GM23338 (cell line): ENCODE data around the gene SLC26A11. TPM values are rescaled to one million over a fixed set of nuclear protein-coding genes. Genes with fewer than 3 reads are reported as not detected.

ENCODE experiments used
- ATAC-seq: fragments of 200-7000 bp; cut with Tn5 transposase; 3 replicates; pipeline ENCODE4 v1.9.1; 2020
- DNase-seq: peaks from one replicate; pipeline ENCODE4 v3.0.0-alpha.2; 2015; ENCODE audit warnings: low spot score
- H2AFZ ChIP-seq: fragments of 200-600 bp; sonication (generic); 2 replicates; pipeline ENCODE4 v1.8.0; 2016; ENCODE audit warnings: antibody characterized with exemption, mild to moderate bottlenecking, moderate library complexity
- H3F3A ChIP-seq: fragments of 200-600 bp; sonication (generic); replicated peaks from 2 replicates; pipeline ENCODE4 v1.8.0; 2017; ENCODE audit warnings: antibody characterized with exemption, mixed run types, low read depth
- H3K27ac ChIP-seq: fragments of 200-600 bp; sonication (generic); 2 replicates; pipeline ENCODE4 v1.6.1; 2016; ENCODE audit warnings: low read depth
- H3K27me3 ChIP-seq: fragments of 200-600 bp; sonication (generic); 2 replicates; pipeline ENCODE4 v1.8.0; 2016; ENCODE audit warnings: mild to moderate bottlenecking, mixed run types, moderate library complexity; ENCODE audit not compliant: insufficient read depth
- H3K36me3 ChIP-seq: fragments of 200-600 bp; sonication (generic); 2 replicates; pipeline ENCODE4 v1.8.0; 2016; ENCODE audit warnings: mild to moderate bottlenecking; ENCODE audit not compliant: insufficient read depth
- H3K4me1 ChIP-seq: fragments of 200-600 bp; sonication (generic); 2 replicates; pipeline ENCODE4 v1.8.0; 2016; ENCODE audit warnings: mild to moderate bottlenecking, moderate library complexity; ENCODE audit not compliant: insufficient read depth
- H3K4me2 ChIP-seq: fragments of 200-600 bp; sonication (generic); 2 replicates; pipeline ENCODE4 v1.7.1; 2017; ENCODE audit warnings: mixed run types
- H3K4me3 ChIP-seq: fragments of 200-600 bp; sonication (generic); 2 replicates; pipeline ENCODE4 v1.6.1; 2016; ENCODE audit warnings: mixed run types
- H3K79me2 ChIP-seq: fragments of 200-600 bp; sonication (generic); replicated peaks from 2 replicates; pipeline ENCODE4 v1.8.0; 2017; ENCODE audit warnings: mild to moderate bottlenecking; ENCODE audit not compliant: insufficient read depth
- H3K9me2 ChIP-seq: fragments of 200-600 bp; sonication (generic); 2 replicates; pipeline ENCODE4 v1.8.0; 2017; ENCODE audit not compliant: insufficient read depth
- H4K20me1 ChIP-seq: fragments of 200-600 bp; sonication (generic); replicated peaks from 2 replicates; pipeline ENCODE4 v1.8.0; 2017; ENCODE audit warnings: mild to moderate bottlenecking; ENCODE audit not compliant: insufficient read depth
- H3K27ac Mint-ChIP-seq: 2 replicates; pipeline ENCODE4 v1.8.0; 2020; ENCODE audit warnings: inconsistent platforms, mild to moderate bottlenecking, moderate library complexity, mixed read lengths
- H3K27me3 Mint-ChIP-seq: 3 replicates; pipeline ENCODE4 v1.8.0; 2022; ENCODE audit warnings: low read depth, mild to moderate bottlenecking, moderate library complexity, mixed read lengths, inconsistent platforms; ENCODE audit not compliant: insufficient read depth, poor library complexity
- H3K36me3 Mint-ChIP-seq: 3 replicates; pipeline ENCODE4 v1.8.0; 2021; ENCODE audit warnings: low read depth, mild to moderate bottlenecking, inconsistent platforms, moderate library complexity, mixed read lengths
- H3K4me1 Mint-ChIP-seq: 3 replicates; pipeline ENCODE4 v1.8.0; 2020; ENCODE audit warnings: mild to moderate bottlenecking, inconsistent platforms, mixed read lengths
- H3K4me3 Mint-ChIP-seq: 3 replicates; pipeline ENCODE4 v1.8.0; 2021; ENCODE audit warnings: moderate library complexity, mild to moderate bottlenecking, inconsistent platforms, mixed read lengths
- H3K9me3 Mint-ChIP-seq: 3 replicates; pipeline ENCODE4 v1.8.0; 2020; ENCODE audit warnings: moderate library complexity, mild to moderate bottlenecking, inconsistent platforms, mixed read lengths
- CTCF ChIP-seq, 2 experiments: fragments of 200-600 bp in 1 of 2; sonication (generic) in 1 of 2; conservative IDR thresholded peaks; 2 replicates each; pipeline versions ENCODE4 v1.5.1 to v1.6.1; 2016 to 2017; ENCODE audit warnings: antibody characterized with exemption in 2 of 2, low read depth in 2 of 2, mild to moderate bottlenecking in 2 of 2, moderate library complexity in 1 of 2
- ETS1 ChIP-seq: IDR thresholded peaks from 2 replicates; pipeline ENCODE4 v1.6.1; 2016; ENCODE audit warnings: antibody characterized with exemption
- EZH2 ChIP-seq: fragments of 200-600 bp; sonication (generic); IDR thresholded peaks from one replicate; pipeline ENCODE4 v1.8.0; 2017; ENCODE audit warnings: antibody characterized with exemption, mild to moderate bottlenecking, low read depth; ENCODE audit not compliant: unreplicated experiment
- EZH2phosphoT487 ChIP-seq: fragments of 200-600 bp; sonication (generic); IDR thresholded peaks from one replicate; pipeline ENCODE4 v1.8.1; 2018; ENCODE audit warnings: antibody characterized with exemption; ENCODE audit not compliant: unreplicated experiment
- JUNB ChIP-seq: IDR thresholded peaks from one replicate; pipeline ENCODE4 v1.6.1; 2016; ENCODE audit warnings: antibody characterized with exemption; ENCODE audit not compliant: unreplicated experiment
- NANOG ChIP-seq: IDR thresholded peaks from 2 replicates; pipeline ENCODE4 v1.6.1; 2016; ENCODE audit warnings: antibody characterized with exemption, borderline replicate concordance
- POLR2AphosphoS5 ChIP-seq: IDR thresholded peaks from 2 replicates; pipeline ENCODE4 v1.6.1; 2016; ENCODE audit warnings: antibody characterized with exemption, low read depth
- REST ChIP-seq: IDR thresholded peaks from one replicate; pipeline ENCODE4 v1.6.1; 2018; ENCODE audit warnings: antibody characterized with exemption; ENCODE audit not compliant: unreplicated experiment
- STAT1 ChIP-seq: IDR thresholded peaks from one replicate; pipeline ENCODE4 v1.6.1; 2016; ENCODE audit warnings: antibody characterized with exemption; ENCODE audit not compliant: unreplicated experiment
- ZNF114 ChIP-seq: fragments of 250-450 bp; sonication (Bioruptor Pico); IDR thresholded peaks from 2 replicates; pipeline ENCODE4 v1.5.0; 2020; ENCODE audit warnings: mild to moderate bottlenecking, moderate library complexity
- ZNF331 ChIP-seq: fragments of 250-450 bp; sonication (Bioruptor Pico); IDR thresholded peaks from 2 replicates; pipeline ENCODE4 v1.5.0; 2020; ENCODE audit warnings: low read depth, mild to moderate bottlenecking, moderate library complexity
- polyA plus RNA-seq: library from polyadenylated mRNA; unstranded; fragments of >200 nt; fragmentation: Nextera tagmentation; extraction: Ambion mirVana; gene quantifications from 2 replicates; pipeline ENCODE4 v1.2.1, GENCODE V29; 2016
- total RNA-seq: library from RNA; depleted of rRNA; stranded (reverse); fragments of >200 nt; shearing (Covaris generic); gene quantifications from 2 replicates; pipeline ENCODE4 v1.2.3, GENCODE V29; 2014

The SLC26A11 gene
- total and polyA plus RNA-seq, 2 experiments from 2014 or later, result 10.9 to 23.0 TPM

GRCh38 chr17:80223838-80224497 lies 3.7 kb downstream of the SLC26A11 start (continued):
- TF ChIP-seq CTCF (conservative IDR thresholded peaks at IDR 0.05; ENCODE audit: low read depth in 2 of 2) (no peak), REST (no peak)

- Histone ChIP-seq H3K79me2 (peaks cover 7% of the 10 kb centered on the region; the same call in 1 of the 2 replicates), H2AFZ (no peak overlapping the region), H3K27me3 (no peaks in the 10 kb centered on the region), H3K4me2 (no peak overlapping the region; the same call in 1 of the 2 replicates), H3K27ac (no peak overlapping the region), H3K4me1 (peaks cover 10% of the 10 kb centered on the region; the same call in 1 of the 2 replicates), H4K20me1 (no peaks in the 10 kb centered on the region), H3K36me3 (no peaks in the 10 kb centered on the region), H3F3A (peaks cover under 1% of the 10 kb centered on the region; the same call in 1 of the 2 replicates), H3K9me2 (no peaks in the 10 kb centered on the region), H3K4me3 (no peak overlapping the region)
- peak overlapping the region; percentile 5; the same call in 1 of the 3 replicates for H3K4me3 Mint-ChIP-seq
- no peaks in the 10 kb centered on the region; the same call in 2 of the 3 replicates for H3K9me3 Mint-ChIP-seq
- ATAC-seq (no peak), DNase-seq (no peak)
- peaks cover 30% of the 10 kb centered on the region for H3K4me1 Mint-ChIP-seq
- H3K27ac Mint-ChIP-seq, result no peak overlapping the region
- peaks cover 12% of the 10 kb centered on the region; the same call in 2 of the 3 replicates for H3K36me3 Mint-ChIP-seq
- TF ChIP-seq EZH2phosphoT487 (no peak), POLR2AphosphoS5 (no peak), ZNF114 (CRISPR knock-in tag) (no peak)
- H3K27me3 Mint-ChIP-seq, result peaks cover 4% of the 10 kb centered on the region
Measured at GRCh38 chr17:80224683-80225082, 4.5 kb downstream of the SLC26A11 start.

GRCh38 chr17:80225230-80225629 lies 5.0 kb downstream of the SLC26A11 start:
- TF ChIP-seq NANOG (no peak), JUNB (no peak), ETS1 (no peak), EZH2 (no peak), STAT1 (no peak), EZH2phosphoT487 (no peak), ZNF331 (CRISPR knock-in tag) (no peak), ZNF114 (CRISPR knock-in tag) (no peak), POLR2AphosphoS5 (no peak), REST (no peak)

More at GRCh38 chr17:80225230-80225629, 5.0 kb downstream of the SLC26A11 start:
- peaks cover 2% of the 10 kb centered on the region for H3K27me3 Mint-ChIP-seq
- H3F3A ChIP-seq, result no peaks in the 10 kb centered on the region
- peaks cover 15% of the 10 kb centered on the region for H3K36me3 Mint-ChIP-seq
- peaks cover 30% of the 10 kb centered on the region for H3K4me1 Mint-ChIP-seq
- H3K4me3 Mint-ChIP-seq, result no peak overlapping the region
- peaks cover 10% of the 10 kb centered on the region; the same call in 1 of the 2 replicates for H3K4me1 ChIP-seq
- H2AFZ ChIP-seq, result no peak overlapping the region
- H3K9me3 Mint-ChIP-seq, result no peaks in the 10 kb centered on the region; the same call in 2 of the 3 replicates
- H3K79me2 ChIP-seq, result peaks cover 7% of the 10 kb centered on the region; the same call in 1 of the 2 replicates
- no peaks in the 10 kb centered on the region for H3K36me3 ChIP-seq
- no peaks in the 10 kb centered on the region for H3K27me3 ChIP-seq
- DNase-seq (peak; percentile 30), ATAC-seq (peak; percentile 28)
- H3K27ac Mint-ChIP-seq, result peak overlapping the region; percentile 8; the same call in 1 of the 2 replicates
- H3K27ac ChIP-seq, result no peak overlapping the region
- H3K4me3 ChIP-seq, result no peak overlapping the region
- H3K4me2 ChIP-seq, result peak overlapping the region; percentile 43; the same call in 1 of the 2 replicates
- H4K20me1 ChIP-seq, result no peaks in the 10 kb centered on the region
- no peaks in the 10 kb centered on the region for H3K9me2 ChIP-seq
